Sigmoid colon (tissue), 4 donors: ENCODE measurements around the gene GLIPR1L2.
"Not testable (repeated sequence)": the region's sequence is repeated elsewhere in the genome, so short reads cannot be mapped to it uniquely, and the experiment has no call there.

Experiments used
- CTCF ChIP-seq, 4 experiments: fragments of 450-650 bp in 3 of 4; fragments of 200-600 bp in 1 of 4; IDR thresholded peaks; one replicate each; pipeline ENCODE4 v1.5.1; 2016 to 2019; ENCODE audit warnings: antibody characterized with exemption in 4 of 4, mild to moderate bottlenecking in 3 of 4, moderate library complexity in 2 of 4
- POLR2A ChIP-seq, 2 donors: fragments of 450-650 bp; IDR thresholded peaks; one replicate each; pipeline ENCODE4 v1.6.1; 2016; ENCODE audit warnings: antibody characterized with exemption in 2 of 2, mild to moderate bottlenecking in 2 of 2, moderate library complexity in 2 of 2
- POLR2AphosphoS5 ChIP-seq, 4 donors: sonication (generic); formaldehyde crosslinking; IDR thresholded peaks; one replicate each; pipeline ENCODE4 v1.6.1; 2017; ENCODE audit warnings: antibody characterized with exemption in 4 of 4

GRCh38 chr12:75457866-75458265 is 67.0 kb downstream of the GLIPR1L2 start:
- TF ChIP-seq CTCF, POLR2AphosphoS5, POLR2A (IDR thresholded peaks at IDR 0.05): not testable (repeated sequence)
